Endothelial cell (in vitro differentiated cells): ENCODE measurements around the gene NDUFAF8. TPM values are rescaled to one million over a fixed set of nuclear protein-coding genes. Genes with fewer than 3 reads are reported as not detected.
A peak's percentile ranks its signal among the peaks of the same experiment; 100 is the strongest.

Experiments
- DNase-seq: peaks from one replicate; pipeline ENCODE4 v3.0.0; 2021; ENCODE audit warnings: low spot score
- H3K27ac Mint-ChIP-seq: one replicate; pipeline ENCODE4 v1.8.0; 2021; ENCODE audit warnings: mixed read lengths, inconsistent platforms; ENCODE audit not compliant: unreplicated experiment
- H3K27me3 Mint-ChIP-seq: one replicate; pipeline ENCODE4 v1.8.0; 2021; ENCODE audit warnings: mild to moderate bottlenecking, moderate library complexity, mixed read lengths, inconsistent platforms; ENCODE audit not compliant: unreplicated experiment
- H3K36me3 Mint-ChIP-seq: one replicate; pipeline ENCODE4 v1.8.0; 2021; ENCODE audit warnings: mild to moderate bottlenecking, low read depth, mixed read lengths, inconsistent platforms; ENCODE audit not compliant: unreplicated experiment
- H3K4me1 Mint-ChIP-seq: one replicate; pipeline ENCODE4 v1.8.0; 2021; ENCODE audit warnings: mild to moderate bottlenecking, mixed read lengths, inconsistent platforms; ENCODE audit not compliant: unreplicated experiment
- H3K4me3 Mint-ChIP-seq: one replicate; pipeline ENCODE4 v1.8.0; 2021; ENCODE audit warnings: mild to moderate bottlenecking, mixed read lengths, inconsistent platforms; ENCODE audit not compliant: unreplicated experiment
- H3K9me3 Mint-ChIP-seq: one replicate; pipeline ENCODE4 v1.8.0; 2021; ENCODE audit warnings: mixed read lengths, inconsistent platforms; ENCODE audit not compliant: unreplicated experiment
- total RNA-seq: library from RNA; stranded (reverse); fragmentation: NEBNext Ultra II Directional; extraction: Animal tissue kit (Norgen Biotek cat#: 25700); gene quantifications from one replicate; pipeline ENCODE4 v1.2.1, GENCODE V29; 2021; ENCODE audit not compliant: unreplicated experiment
- TF ChIP-seq, protein P1 (sequence below): fragments of 200-600 bp; sonication (generic); IDR thresholded peaks from one replicate; pipeline ENCODE4 v1.5.0; 2021; ENCODE audit warnings: antibody characterized with exemption; ENCODE audit not compliant: unreplicated experiment

Gene NDUFAF8
- total RNA-seq, 1 donor from 2014 or later, result 31.2 TPM

DNA sequence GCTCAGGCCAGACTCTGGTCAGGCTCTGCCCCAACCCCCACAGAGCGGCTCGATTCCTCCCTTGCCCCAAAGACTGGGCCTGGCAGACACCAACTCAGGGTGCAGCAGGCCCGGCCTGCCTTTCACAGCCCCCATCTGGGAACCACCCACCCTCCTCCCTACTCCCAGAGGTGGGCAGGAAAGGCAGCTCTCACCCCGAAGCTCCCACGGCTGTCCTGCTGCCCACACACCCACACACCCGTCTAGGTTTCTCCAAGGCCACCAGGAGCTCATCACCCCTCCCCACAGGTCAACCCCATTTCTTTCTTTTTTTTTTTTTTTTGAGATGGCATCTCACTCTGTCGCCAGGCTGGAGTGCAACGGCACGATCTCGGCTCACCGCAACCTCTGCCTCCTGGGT, 20.1 kb upstream of the NDUFAF8 start:
- Mint-ChIP-seq H3K9me3 (no peaks in the 10 kb centered on the region), H3K4me3 (no peak overlapping the region), H3K36me3 (peaks cover 5% of the 10 kb centered on the region), H3K27ac (no peak overlapping the region), H3K27me3 (peaks cover 4% of the 10 kb centered on the region), H3K4me1 (peaks cover 9% of the 10 kb centered on the region)
- TF ChIP-seq, protein P1, sequence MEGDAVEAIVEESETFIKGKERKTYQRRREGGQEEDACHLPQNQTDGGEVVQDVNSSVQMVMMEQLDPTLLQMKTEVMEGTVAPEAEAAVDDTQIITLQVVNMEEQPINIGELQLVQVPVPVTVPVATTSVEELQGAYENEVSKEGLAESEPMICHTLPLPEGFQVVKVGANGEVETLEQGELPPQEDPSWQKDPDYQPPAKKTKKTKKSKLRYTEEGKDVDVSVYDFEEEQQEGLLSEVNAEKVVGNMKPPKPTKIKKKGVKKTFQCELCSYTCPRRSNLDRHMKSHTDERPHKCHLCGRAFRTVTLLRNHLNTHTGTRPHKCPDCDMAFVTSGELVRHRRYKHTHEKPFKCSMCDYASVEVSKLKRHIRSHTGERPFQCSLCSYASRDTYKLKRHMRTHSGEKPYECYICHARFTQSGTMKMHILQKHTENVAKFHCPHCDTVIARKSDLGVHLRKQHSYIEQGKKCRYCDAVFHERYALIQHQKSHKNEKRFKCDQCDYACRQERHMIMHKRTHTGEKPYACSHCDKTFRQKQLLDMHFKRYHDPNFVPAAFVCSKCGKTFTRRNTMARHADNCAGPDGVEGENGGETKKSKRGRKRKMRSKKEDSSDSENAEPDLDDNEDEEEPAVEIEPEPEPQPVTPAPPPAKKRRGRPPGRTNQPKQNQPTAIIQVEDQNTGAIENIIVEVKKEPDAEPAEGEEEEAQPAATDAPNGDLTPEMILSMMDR, result no peak
- DNase-seq, result no peak

DNA sequence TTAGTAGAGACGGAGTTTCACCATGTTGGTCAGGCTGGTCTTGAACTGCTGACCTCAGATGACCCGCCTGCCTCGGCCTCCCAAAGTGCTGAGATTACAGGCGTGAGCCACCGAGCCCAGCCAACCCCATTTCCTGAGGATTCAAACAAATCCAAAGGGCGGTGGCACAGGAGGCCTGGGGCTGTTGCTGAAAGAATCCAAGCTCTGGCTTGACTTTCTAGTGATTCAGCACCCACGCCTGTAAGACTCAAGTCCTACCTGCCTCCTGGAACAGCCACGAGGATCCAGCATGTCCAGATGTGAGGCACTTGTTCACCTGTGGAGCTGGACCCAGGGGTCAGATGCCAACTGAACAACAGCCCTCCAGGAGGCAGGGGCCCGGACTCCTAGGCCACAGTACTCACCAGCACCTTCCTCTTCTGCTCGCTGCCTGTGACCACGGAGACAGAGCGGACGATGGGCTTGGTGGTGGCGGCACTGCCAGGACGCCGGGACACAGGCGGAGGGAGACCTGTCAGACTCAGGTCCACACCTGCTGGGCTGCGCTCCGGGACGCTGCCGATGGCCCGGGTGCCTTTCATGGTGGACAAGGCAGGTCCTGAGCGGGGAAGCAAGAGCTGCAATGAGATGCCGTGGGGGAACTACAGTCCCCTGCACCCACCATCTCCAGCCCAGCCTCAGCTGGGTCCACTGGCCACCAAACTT, 19.5 kb upstream of the NDUFAF8 start:
- H3K4me3 Mint-ChIP-seq, result no peak overlapping the region
- H3K9me3 Mint-ChIP-seq, result no peaks in the 10 kb centered on the region
- DNase-seq, result no peak
- peaks cover 4% of the 10 kb centered on the region for H3K27me3 Mint-ChIP-seq
- H3K27ac Mint-ChIP-seq, result no peak overlapping the region
- H3K4me1 Mint-ChIP-seq, result peaks cover 9% of the 10 kb centered on the region
- TF ChIP-seq, protein P1, result no peak
- H3K36me3 Mint-ChIP-seq, result peaks cover 5% of the 10 kb centered on the region

DNA sequence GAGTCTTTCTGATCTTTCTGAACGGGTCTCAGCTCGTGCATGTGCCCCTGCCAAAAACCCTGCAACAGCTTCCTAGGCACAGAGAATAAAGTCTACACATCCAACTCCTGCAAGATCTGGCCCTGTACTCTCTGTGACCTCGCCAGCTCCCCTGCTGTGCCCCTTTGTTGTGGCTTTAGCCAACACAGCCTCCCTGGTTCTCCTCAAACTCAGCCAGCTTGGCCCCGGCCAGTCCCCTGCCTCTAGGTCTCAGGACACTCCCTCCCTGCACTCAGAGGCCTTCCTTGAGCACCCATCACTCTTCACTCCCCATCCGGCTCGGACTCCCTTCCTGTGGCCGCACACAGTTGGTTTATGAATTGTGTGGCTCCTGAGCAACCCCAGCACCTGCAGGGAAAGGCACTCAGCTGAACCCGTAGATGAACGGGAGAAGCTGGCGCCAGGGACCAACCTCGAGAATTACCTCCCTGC, 17.7 kb upstream of the NDUFAF8 start:
- no peaks in the 10 kb centered on the region for H3K9me3 Mint-ChIP-seq
- no peak for DNase-seq
- peaks cover 9% of the 10 kb centered on the region for H3K4me1 Mint-ChIP-seq
- peaks cover 2% of the 10 kb centered on the region for H3K27me3 Mint-ChIP-seq
- no peak overlapping the region for H3K27ac Mint-ChIP-seq
- peak overlapping the region; percentile 49 for H3K4me3 Mint-ChIP-seq
- peaks cover 5% of the 10 kb centered on the region for H3K36me3 Mint-ChIP-seq
- TF ChIP-seq, protein P1, result no peak

DNA sequence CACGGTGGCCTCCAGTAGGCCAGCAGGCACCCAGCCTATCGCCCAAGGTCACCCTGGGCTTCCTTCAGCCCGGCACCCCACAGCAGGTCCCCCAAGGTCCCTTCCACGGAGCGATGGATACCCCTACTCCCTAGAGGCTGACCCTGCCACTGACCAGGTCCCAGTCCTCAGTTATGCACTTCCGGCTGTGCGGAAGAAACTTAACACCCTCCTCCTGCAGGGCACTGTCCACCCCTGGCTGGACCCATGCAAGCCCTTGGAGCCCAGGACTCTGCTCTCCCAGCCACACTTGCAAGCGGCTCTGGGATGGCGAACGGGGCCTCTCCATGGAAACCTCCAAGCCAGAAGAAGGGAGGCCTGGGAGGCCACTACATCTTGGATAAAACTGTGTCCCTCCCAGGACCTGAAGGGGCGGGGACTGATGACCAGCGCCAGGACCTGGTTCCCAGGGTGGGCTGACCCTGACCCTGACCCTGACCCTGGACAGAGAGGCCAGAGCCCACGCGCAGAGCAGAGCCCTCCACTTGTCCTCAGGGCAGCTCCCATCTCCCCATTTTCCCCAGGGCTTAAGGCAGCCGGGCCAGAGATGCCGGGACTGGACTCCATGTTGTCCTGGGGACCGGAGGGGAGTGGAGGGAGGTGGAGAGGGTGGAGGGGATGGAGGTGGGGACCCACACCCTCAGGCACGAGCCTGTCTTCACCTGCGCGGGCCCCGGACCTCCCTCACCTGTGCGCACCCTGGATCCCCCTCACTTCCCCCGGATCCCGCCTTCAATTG, 17.1 kb upstream of the NDUFAF8 start:
- H3K36me3 Mint-ChIP-seq, result peaks cover 5% of the 10 kb centered on the region
- H3K27me3 Mint-ChIP-seq, result peaks cover 2% of the 10 kb centered on the region
- no peak for DNase-seq
- H3K9me3 Mint-ChIP-seq, result no peaks in the 10 kb centered on the region
- peak overlapping the region; percentile 82 for H3K4me3 Mint-ChIP-seq
- H3K4me1 Mint-ChIP-seq, result peaks cover 7% of the 10 kb centered on the region
- TF ChIP-seq, protein P1, result no peak
- H3K27ac Mint-ChIP-seq, result no peak overlapping the region

DNA sequence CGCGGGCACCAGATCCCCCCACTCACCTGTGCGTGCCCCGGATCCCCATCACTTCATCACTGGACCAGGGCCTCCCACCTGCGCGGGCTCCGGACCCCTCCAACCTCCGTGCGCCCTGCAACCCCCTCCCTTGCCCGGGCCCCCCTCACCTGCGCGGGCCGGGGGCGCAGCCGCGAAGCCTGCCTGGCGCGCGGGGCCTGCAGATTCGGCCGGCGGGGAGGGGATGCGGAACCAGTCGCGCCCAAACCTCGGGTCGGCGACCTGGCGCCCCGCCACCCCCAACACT, 16.6 kb upstream of the NDUFAF8 start:
- TF ChIP-seq, protein P1, result no peak
- Mint-ChIP-seq H3K27ac (no peak overlapping the region), H3K27me3 (peaks cover 2% of the 10 kb centered on the region), H3K36me3 (peaks cover 7% of the 10 kb centered on the region), H3K9me3 (no peaks in the 10 kb centered on the region), H3K4me3 (peak overlapping the region; percentile 82), H3K4me1 (peaks cover 6% of the 10 kb centered on the region)
- no peak for DNase-seq
